Measurements from ENCODE around the gene ATXN1.

Gene ATXN1

DNA sequence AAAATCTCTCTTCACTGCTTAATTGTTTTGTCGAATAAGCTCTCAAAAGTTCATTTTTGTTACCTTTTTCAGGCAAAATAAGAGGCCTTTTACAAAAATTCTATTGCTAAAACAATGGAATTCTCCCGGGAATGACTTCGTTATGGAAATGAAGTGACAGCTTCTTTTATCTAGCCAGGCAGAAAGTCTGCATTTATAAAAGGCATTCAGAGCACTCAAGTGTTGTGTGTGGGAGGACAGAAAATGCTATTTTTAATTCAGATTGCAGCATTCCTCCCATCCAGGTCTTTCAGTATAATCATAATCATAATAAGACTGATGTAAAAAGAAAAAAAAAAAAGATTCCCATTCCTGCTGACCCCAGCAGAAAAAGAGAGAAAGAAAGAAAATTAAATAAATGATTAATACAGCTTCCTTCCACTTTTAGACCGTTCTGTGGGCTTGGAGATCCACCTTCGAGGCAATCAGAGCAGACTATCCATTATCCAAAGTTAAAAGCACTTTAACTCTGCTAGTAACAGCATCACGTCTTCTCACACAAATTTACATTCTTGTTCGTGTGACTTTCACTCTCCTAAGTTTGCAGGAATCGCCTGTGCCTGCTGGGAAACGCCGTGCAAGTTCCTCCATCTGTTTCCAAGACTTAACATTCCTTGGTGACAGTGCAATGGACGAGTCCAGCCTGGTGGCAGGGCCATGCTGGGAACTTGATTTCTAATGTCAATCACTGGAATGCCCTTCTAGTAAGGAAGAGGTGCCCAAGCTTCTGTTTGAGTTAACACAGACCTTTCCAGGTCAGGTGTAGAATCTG, 264.1 kb downstream of the ATXN1 start:
- no peak for DNase-seq (ENCODE audit: low spot score)

- no peak for DNase-seq (ENCODE audit: low spot score)
Observed at GRCh38 chr6:16496210-16496609, 265.1 kb downstream of the ATXN1 start.

DNA sequence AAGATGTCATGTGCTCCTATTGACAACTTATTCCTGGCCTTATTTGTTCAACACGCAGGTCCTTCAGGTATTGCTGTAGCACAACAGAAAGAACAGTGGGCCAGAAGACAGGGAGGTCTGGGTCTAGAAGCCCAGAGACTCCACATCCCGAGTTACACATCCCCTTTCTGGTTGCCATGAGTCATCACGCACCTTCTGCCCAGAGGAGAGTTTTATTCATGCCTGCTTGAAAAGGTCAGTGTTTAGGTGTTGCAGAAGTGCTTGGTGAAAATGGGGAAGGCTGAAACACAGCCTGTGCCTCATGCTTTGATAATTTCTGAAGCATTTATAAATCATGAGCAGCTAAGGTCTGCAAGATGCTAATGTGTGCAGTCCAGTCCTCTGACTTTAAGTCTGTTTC, 266.5 kb downstream of the ATXN1 start:
- DNase-seq (ENCODE audit: low spot score): no peak

DNA sequence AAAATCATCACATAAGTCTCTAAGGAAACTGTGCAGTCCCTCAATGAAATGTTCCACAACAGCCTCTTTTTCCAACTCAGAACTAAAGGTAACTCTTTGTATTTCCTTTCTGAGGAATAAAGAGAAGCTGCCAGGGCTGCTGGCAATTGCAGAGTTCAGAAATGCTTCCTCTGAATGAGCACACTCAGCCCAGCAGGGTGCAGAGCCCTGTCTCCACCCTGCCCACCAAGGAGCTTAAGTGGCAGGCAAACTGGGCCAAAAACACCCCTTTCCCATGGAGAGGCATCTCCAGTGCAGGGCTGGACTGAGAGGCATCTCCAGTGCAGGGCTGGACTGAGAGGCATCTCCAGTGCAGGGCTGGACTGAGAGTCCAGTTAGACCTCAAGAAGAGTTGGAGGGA, 267.5 kb downstream of the ATXN1 start:
- no peak for DNase-seq (ENCODE audit: low spot score)

- DNase-seq (ENCODE audit: low spot score): no peak
Observed at GRCh38 chr6:16493112-16493511, 268.1 kb downstream of the ATXN1 start.

- DNase-seq (ENCODE audit: low spot score): no peak
Observed at GRCh38 chr6:16491666-16492313, 269.5 kb downstream of the ATXN1 start.

- DNase-seq (ENCODE audit: low spot score): no peak
Observed at GRCh38 chr6:16490616-16491015, 270.6 kb downstream of the ATXN1 start.

GRCh38 chr6:16488813-16489212, 272.4 kb downstream of the ATXN1 start:
- DNase-seq (ENCODE audit: low spot score): no peak

DNA sequence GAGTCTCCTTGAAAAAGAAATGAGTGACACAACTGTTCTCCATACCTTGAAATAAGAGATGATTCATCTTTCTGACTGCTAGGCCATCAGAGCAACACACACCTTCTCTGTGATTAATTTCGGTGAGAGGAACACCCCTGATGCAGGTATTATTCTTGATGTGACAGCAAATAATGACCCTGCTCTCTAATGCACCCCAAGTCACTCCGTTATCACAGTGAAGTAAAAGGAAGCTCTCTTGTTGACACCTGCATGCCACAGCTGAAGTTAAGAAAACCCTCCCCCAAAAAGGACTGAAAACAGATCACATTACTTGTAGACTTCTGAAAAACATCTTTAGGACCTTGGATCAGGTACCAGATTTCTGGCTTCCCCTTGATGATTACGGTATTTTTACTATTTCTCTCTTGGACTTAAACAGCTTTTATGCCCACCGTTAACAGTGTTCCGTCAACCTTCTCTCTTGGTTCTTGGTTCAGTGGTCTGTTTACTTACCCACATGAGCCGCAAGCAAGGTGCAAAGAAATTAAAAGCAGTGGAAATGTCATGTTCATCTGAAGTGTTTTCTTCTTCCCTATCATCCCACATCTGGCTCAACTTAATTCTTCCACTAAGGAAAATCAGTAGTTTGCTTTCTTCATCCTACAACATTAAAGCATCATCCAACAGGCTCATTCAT, 273.1 kb downstream of the ATXN1 start:
- no peak for DNase-seq (ENCODE audit: low spot score)

DNA sequence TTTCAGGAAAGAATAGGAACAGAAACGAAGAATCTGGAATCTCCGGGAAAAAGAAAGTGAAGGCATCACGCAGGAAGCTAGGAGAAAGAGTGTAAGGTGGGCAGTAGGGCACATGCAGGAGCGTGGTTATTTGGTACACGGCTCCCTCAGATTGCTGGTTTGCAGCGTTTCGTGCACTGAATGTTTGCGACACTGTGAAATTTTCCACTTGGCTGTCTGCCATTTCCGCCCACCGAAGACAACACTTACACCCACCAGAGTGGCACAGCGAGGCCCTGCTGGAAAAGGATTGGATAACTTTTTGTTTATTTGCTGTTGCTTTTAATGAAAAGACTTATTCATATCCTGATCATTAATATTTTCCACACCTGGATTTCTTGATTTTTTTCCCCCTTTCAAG, 274.6 kb downstream of the ATXN1 start:
- DNase-seq (ENCODE audit: low spot score): no peak

DNA sequence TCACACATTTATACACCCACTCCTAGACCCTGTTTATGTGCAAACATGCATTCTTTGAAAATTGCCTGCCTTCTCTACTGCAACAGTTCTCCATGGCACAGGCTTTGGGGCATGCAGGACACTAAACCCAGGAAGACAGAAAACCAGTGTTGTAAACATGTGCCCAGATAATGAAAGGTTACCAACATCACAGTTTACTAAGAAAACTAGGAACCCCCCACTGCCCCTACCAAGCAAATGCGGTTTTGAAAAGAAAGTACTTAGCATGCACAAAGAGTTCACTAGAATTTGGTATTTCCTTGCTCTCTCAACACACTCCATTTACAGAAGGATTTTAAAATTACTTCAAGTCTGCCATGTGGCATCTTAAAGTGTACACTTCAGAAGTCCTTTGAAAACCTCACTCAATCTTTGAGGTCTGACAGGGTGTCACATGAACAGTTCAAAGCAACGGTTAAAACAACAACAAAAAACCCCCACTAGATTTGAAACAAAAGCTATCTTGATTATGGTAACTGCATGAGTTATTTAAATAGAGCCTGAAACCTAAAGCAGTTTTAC, 277.9 kb downstream of the ATXN1 start:
- no peak for DNase-seq (ENCODE audit: low spot score)

DNA sequence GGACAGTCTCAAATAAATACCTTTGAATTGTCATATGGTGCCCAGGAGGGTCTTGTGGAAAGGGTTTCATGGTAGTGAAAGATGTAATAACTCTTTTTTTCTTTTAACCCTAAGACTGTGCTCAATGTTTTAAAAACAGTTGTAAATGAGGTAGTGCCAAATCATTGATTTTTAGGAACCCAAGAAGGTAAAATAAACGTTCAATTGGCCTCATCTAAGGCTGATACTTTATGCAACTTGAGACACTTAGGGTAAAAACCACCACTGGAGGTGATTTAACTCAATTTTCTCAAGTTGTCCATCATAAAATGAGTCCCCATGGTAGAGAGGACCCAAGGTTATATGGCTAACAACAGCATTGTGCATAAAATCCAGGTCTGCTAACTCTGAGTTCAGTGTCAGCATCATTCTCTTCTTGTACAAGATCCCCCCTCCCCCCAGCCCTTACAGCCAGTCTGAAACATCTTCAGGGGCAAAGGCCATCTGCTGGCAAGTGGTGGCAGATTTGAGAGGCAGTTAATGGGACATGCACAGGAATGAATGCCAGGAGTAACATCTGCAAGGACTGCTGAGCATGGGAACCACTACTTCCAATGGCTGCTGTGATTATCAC, 278.5 kb downstream of the ATXN1 start:
- DNase-seq (ENCODE audit: low spot score): no peak

GRCh38 chr6:16481697-16482399, 279.4 kb downstream of the ATXN1 start:
- no peak for DNase-seq (ENCODE audit: low spot score)

DNA sequence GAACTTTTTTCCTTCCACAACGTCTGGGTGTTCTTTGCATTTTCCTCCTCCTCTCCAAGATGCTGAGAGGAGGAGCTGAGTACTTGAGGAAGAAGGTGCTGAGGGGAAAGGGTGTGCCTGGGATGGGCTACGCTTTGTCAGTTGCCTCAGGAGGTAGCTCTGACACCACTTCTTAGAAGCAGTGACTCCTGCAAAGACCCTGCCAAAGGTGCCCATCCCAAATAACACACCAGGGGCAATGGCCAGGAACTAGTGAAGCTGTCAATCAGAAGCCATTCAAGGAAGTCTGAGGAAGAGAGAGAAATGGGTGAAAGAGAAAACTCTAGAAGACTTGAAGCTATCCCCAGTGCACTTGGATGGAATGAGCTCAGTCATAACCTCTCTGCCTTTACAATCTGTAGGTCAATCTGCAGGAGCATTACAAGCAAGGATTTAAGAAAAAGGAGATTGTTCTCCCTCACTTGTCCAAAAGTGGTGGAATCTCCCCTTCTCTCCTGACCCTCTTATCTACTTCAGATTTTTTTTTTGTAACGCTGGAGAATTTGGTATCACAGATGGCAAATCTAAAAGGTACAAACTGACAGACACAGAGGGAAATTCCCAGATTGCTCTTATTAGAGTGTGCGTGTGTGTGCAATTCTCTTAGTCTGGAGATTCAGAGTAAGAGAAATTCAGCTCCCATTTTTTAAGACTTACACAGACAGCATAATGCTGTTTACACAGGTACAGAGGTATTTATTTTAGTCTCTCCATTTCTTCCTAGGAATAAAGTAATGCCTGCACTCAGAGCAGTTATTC, 280.3 kb downstream of the ATXN1 start:
- no peak for DNase-seq (ENCODE audit: low spot score)

- no peak for DNase-seq (ENCODE audit: low spot score)
Observed at GRCh38 chr6:16477367-16478149, 283.7 kb downstream of the ATXN1 start.

DNA sequence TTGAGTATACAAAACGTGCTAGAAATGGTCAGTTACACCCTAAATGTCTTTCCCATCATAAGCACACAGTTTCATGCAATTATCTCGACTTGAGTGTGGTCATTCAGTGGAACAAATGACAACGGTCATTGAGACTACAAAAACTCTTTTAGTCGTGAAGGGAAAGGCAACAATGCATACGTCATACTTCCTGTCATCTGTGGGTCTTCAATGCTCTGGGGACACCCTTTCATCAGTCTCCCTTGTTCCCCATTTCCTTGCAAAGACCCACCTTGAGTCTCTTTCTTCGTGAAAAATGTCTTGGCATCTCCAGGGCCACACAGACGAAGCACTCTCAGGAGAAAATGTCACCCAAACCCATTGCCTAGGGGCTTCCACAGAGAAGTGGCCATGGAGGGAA, 284.4 kb downstream of the ATXN1 start:
- DNase-seq (ENCODE audit: low spot score): no peak

DNA sequence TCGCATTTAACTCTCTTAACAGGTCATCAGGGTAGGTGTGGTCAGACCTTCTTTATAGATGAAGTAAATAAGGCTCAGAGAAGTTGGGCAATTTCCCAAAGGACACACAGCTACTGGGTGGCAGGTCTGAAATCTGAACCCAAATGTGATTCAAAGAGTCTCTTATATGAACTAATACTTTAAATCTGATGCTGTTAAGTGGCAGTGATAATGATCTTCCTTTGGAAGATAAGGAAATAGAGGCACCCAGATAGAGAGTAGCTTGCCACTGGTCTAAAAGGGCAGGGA, 285.8 kb downstream of the ATXN1 start:
- no peak for DNase-seq (ENCODE audit: low spot score)

DNA sequence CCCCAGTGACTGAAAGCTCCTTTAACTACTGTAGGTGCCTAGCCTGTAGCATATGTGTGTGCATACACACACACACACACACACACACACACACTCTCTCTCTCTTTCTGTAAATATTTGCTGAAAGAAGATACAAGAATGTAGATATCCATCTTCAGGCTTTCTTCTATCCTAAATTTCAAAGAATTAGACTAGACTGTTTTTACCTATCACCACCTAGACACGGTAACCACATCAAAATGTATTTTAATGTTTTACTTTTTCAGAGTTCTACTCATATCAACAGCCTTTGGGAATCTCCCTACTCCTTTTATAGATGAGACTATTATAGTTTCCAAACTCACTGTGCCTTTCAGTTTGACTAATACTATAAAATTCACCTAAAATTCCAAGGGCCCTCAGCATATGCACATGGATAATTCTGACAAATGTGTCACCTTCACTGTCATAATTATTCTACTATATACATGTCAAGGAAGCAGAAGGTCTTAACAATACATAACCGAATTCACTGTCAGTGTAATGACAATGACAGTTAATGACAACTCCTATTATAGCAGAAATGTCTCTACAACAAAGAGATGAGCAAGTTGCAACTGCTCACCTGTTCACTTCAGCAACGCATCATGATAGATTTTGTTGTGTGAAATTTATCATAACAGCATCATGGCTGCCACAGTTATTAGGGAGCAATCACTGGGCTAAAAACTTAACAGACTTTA, 286.3 kb downstream of the ATXN1 start:
- no peak for DNase-seq (ENCODE audit: low spot score)

DNA sequence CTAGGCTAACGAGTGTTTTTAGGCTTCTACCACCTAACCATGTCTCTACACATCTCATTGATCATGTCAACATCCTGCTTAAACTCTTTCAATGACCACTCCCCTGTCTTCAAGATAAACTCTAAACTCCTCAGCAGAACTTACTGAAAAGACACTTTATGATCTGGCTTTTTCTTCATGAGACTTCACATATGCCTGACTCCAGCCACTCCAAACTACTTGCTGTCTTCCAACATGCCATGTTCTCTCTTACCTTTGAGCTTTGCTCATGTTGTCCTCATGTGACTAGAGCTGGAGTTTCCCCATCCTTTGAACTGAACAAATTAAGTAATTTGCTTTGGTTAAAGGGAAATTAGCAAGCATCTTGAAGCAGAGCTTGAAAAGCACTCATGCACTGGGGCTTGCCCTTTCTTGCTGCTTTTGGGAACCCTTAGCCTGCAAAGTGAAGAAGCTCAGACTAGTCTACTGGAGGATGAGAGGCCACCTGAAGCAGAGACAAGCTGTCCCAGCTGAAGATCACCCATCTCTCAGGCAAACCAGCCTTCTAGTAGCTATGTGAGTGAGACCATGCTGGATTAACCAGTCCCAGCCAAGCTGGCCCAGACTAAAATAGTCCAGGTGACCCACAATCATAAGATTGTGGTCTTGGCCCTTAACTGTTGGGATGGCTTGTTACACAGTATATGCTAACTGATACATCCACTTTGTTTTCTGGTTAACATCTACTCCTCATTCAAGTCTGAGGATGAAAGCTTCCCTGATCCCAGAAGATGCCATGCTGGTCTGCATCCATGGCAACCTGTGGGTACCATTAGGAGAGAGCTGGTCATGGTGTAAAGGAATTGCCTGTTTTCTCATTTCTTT, 287.1 kb downstream of the ATXN1 start:
- DNase-seq (ENCODE audit: low spot score): no peak

Measured in RKO (cell line).